ENCODE results near the gene TAS2R38. TPM values are rescaled to one million over a fixed set of nuclear protein-coding genes. Genes with fewer than 3 reads are reported as not detected.
"Not testable (repeated sequence)": the region's sequence is repeated elsewhere in the genome, so short reads cannot be mapped to it uniquely, and the experiment has no call there.

The TAS2R38 gene
- total RNA-seq, 1 experiment from 2014 or later = not detected

GRCh38 chr7:141986923-141987322 lies 13.3 kb upstream of the TAS2R38 start:
- no peaks in the 10 kb centered on the region for H3K27me3 ChIP-seq
- no peak for DNase-seq
- no peak overlapping the region for H3K4me3 ChIP-seq

GRCh38 chr7:141985926-141986325 lies 12.4 kb upstream of the TAS2R38 start:
- not testable (repeated sequence) for H3K27me3 ChIP-seq, H3K36me3 ChIP-seq, H3K9me3 ChIP-seq, DNase-seq, H3K4me3 ChIP-seq

More at GRCh38 chr7:141986923-141987322, 13.3 kb upstream of the TAS2R38 start:
- no peaks in the 10 kb centered on the region for H3K36me3 ChIP-seq
- H3K9me3 ChIP-seq = no peaks in the 10 kb centered on the region

GRCh38 chr7:141979568-141979967 lies 6.0 kb upstream of the TAS2R38 start:
- no peaks in the 10 kb centered on the region for H3K36me3 ChIP-seq
- no peak overlapping the region for H3K4me3 ChIP-seq
- DNase-seq = no peak
- no peaks in the 10 kb centered on the region for H3K27me3 ChIP-seq
- no peaks in the 10 kb centered on the region for H3K9me3 ChIP-seq

GRCh38 chr7:141978351-141978750 lies 4.8 kb upstream of the TAS2R38 start:
- no peaks in the 10 kb centered on the region for H3K27me3 ChIP-seq
- no peak overlapping the region for H3K4me3 ChIP-seq

GRCh38 chr7:141976524-141977245 lies 3.1 kb upstream of the TAS2R38 start:
- Histone ChIP-seq H3K9me3 (no peaks in the 10 kb centered on the region), H3K36me3 (no peaks in the 10 kb centered on the region), H3K27me3 (no peaks in the 10 kb centered on the region), H3K4me3 (no peak overlapping the region)
- DNase-seq = no peak

More at GRCh38 chr7:141978351-141978750, 4.8 kb upstream of the TAS2R38 start:
- DNase-seq = no peak
- Histone ChIP-seq H3K9me3 (no peaks in the 10 kb centered on the region), H3K36me3 (no peaks in the 10 kb centered on the region)

- H3K4me3 ChIP-seq = peak overlapping the region; percentile 20; the same call in 1 of the 2 replicates
- H3K9me3 ChIP-seq = no peaks in the 10 kb centered on the region
- peak; percentile 49 for DNase-seq
- H3K36me3 ChIP-seq = no peaks in the 10 kb centered on the region
- no peaks in the 10 kb centered on the region for H3K27me3 ChIP-seq
Observed at GRCh38 chr7:141975806-141976523, 2.4 kb upstream of the TAS2R38 start.

- no peak for DNase-seq
- no peaks in the 10 kb centered on the region for H3K9me3 ChIP-seq
- no peaks in the 10 kb centered on the region for H3K36me3 ChIP-seq
- no peak overlapping the region for H3K4me3 ChIP-seq
- H3K27me3 ChIP-seq = no peaks in the 10 kb centered on the region
Observed at GRCh38 chr7:141974831-141975230, 1.3 kb upstream of the TAS2R38 start.

- no peaks in the 10 kb centered on the region for H3K27me3 ChIP-seq
- no peaks in the 10 kb centered on the region for H3K36me3 ChIP-seq
- H3K9me3 ChIP-seq = no peaks in the 10 kb centered on the region
- no peak for DNase-seq
- no peak overlapping the region for H3K4me3 ChIP-seq
Observed at GRCh38 chr7:141960687-141961422, 12.7 kb downstream of the TAS2R38 start.

- no peak for DNase-seq
- no peaks in the 10 kb centered on the region for H3K36me3 ChIP-seq
- no peaks in the 10 kb centered on the region for H3K9me3 ChIP-seq
- no peak overlapping the region for H3K4me3 ChIP-seq
- no peaks in the 10 kb centered on the region for H3K27me3 ChIP-seq
Observed at GRCh38 chr7:141956084-141956483, 17.5 kb downstream of the TAS2R38 start.

GRCh38 chr7:141954334-141954733 lies 19.2 kb downstream of the TAS2R38 start:
- H3K27me3 ChIP-seq = no peaks in the 10 kb centered on the region
- DNase-seq = no peak
- H3K4me3 ChIP-seq = no peak overlapping the region
- H3K9me3 ChIP-seq = no peaks in the 10 kb centered on the region
- no peaks in the 10 kb centered on the region for H3K36me3 ChIP-seq

GRCh38 chr7:141952461-141952860 lies 21.1 kb downstream of the TAS2R38 start:
- Histone ChIP-seq H3K36me3 (no peaks in the 10 kb centered on the region), H3K9me3 (no peaks in the 10 kb centered on the region)
- no peak for DNase-seq

GRCh38 chr7:141950806-141951205 lies 22.8 kb downstream of the TAS2R38 start:
- no peak for DNase-seq
- H3K4me3 ChIP-seq = no peak overlapping the region
- no peaks in the 10 kb centered on the region for H3K9me3 ChIP-seq
- no peaks in the 10 kb centered on the region for H3K36me3 ChIP-seq
- no peaks in the 10 kb centered on the region for H3K27me3 ChIP-seq

More at GRCh38 chr7:141952461-141952860, 21.1 kb downstream of the TAS2R38 start:
- Histone ChIP-seq H3K27me3 (no peaks in the 10 kb centered on the region), H3K4me3 (no peak overlapping the region)

GRCh38 chr7:141949911-141950310 lies 23.7 kb downstream of the TAS2R38 start:
- no peaks in the 10 kb centered on the region for H3K27me3 ChIP-seq
- no peaks in the 10 kb centered on the region for H3K36me3 ChIP-seq

GRCh38 chr7:141949451-141949850 lies 24.1 kb downstream of the TAS2R38 start:
- no peak overlapping the region for H3K4me3 ChIP-seq
- H3K27me3 ChIP-seq = no peaks in the 10 kb centered on the region
- no peak for DNase-seq
- H3K36me3 ChIP-seq = no peaks in the 10 kb centered on the region
- H3K9me3 ChIP-seq = no peaks in the 10 kb centered on the region

More at GRCh38 chr7:141949911-141950310, 23.7 kb downstream of the TAS2R38 start:
- DNase-seq = no peak
- no peaks in the 10 kb centered on the region for H3K9me3 ChIP-seq
- H3K4me3 ChIP-seq = no peak overlapping the region

GRCh38 chr7:141949021-141949420 lies 24.6 kb downstream of the TAS2R38 start:
- H3K27me3 ChIP-seq = no peaks in the 10 kb centered on the region
- H3K9me3 ChIP-seq = no peaks in the 10 kb centered on the region
- DNase-seq = no peak
- no peak overlapping the region for H3K4me3 ChIP-seq
- no peaks in the 10 kb centered on the region for H3K36me3 ChIP-seq

- H3K36me3 ChIP-seq = no peaks in the 10 kb centered on the region
- H3K4me3 ChIP-seq = no peak within 1 kb of the TSS
- no peaks in the 10 kb centered on the region for H3K27me3 ChIP-seq
- H3K9me3 ChIP-seq = no peaks in the 10 kb centered on the region
- no peak for DNase-seq
Observed at GRCh38 chr7:141946796-141947195, 26.8 kb downstream of the TAS2R38 start, which contains the start of gene CLEC5A. TSS of gene CLEC5A (minus strand) at chr7:141946974. CDS start at chr7:141946292, 682 bp downstream.

GRCh38 chr7:141945356-141945755 lies 28.2 kb downstream of the TAS2R38 start:
- DNase-seq = no peak
- Histone ChIP-seq H3K36me3 (no peaks in the 10 kb centered on the region), H3K4me3 (no peak overlapping the region), H3K27me3 (no peaks in the 10 kb centered on the region), H3K9me3 (no peaks in the 10 kb centered on the region)

Measured in MG63 (cell line).